Panc1 (cell line): Measurements from ENCODE around the gene MTNR1B.

ENCODE experiments used
- POLR2AphosphoS5 ChIP-seq: IDR thresholded peaks from 2 replicates; pipeline ENCODE4 v1.6.1; 2012; ENCODE audit warnings: mild to moderate bottlenecking, low read depth, low read length, moderate library complexity
- SIN3A ChIP-seq: IDR thresholded peaks from 2 replicates; pipeline ENCODE4 v1.6.1; 2012; ENCODE audit warnings: low read depth, mild to moderate bottlenecking, low read length, moderate library complexity, borderline replicate concordance; ENCODE audit not compliant: insufficient read depth
- TF ChIP-seq, protein P1 (sequence below): fragments of 450-650 bp; IDR thresholded peaks from 2 replicates; pipeline ENCODE4 v1.5.1; 2017; ENCODE audit warnings: mild to moderate bottlenecking
- TF ChIP-seq, protein P2 (sequence below), 2 experiments: IDR thresholded peaks; 2 replicates each; pipeline ENCODE4 v1.6.1; 2011 to 2012; ENCODE audit warnings: low read depth in 2 of 2, control low read depth in 1 of 2, low read length in 1 of 2, mild to moderate bottlenecking in 1 of 2, moderate library complexity in 1 of 2; ENCODE audit not compliant: insufficient read depth in 1 of 2

DNA sequence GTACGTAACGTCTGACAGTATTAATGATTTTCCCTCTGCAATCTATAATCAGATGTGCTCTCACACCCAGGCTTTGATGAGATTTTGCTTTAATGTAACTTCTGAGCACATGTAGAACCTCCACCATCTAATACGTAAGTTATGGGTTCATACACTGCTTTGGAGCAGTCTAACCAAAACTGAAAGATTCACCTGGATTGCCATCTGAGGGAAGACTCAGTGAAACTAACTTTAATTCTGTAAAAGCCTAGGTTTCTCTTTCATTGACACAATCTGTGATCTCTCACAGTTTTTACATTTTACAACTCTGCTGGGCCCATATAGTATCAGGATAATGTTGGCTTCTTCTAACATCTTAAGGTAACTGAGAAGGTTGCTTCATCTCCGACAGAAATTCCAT, 30.1 kb upstream of the MTNR1B start:
- TF ChIP-seq SIN3A = no peak
- TF ChIP-seq, protein P1, sequence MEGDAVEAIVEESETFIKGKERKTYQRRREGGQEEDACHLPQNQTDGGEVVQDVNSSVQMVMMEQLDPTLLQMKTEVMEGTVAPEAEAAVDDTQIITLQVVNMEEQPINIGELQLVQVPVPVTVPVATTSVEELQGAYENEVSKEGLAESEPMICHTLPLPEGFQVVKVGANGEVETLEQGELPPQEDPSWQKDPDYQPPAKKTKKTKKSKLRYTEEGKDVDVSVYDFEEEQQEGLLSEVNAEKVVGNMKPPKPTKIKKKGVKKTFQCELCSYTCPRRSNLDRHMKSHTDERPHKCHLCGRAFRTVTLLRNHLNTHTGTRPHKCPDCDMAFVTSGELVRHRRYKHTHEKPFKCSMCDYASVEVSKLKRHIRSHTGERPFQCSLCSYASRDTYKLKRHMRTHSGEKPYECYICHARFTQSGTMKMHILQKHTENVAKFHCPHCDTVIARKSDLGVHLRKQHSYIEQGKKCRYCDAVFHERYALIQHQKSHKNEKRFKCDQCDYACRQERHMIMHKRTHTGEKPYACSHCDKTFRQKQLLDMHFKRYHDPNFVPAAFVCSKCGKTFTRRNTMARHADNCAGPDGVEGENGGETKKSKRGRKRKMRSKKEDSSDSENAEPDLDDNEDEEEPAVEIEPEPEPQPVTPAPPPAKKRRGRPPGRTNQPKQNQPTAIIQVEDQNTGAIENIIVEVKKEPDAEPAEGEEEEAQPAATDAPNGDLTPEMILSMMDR = no peak
- TF ChIP-seq, protein P2, sequence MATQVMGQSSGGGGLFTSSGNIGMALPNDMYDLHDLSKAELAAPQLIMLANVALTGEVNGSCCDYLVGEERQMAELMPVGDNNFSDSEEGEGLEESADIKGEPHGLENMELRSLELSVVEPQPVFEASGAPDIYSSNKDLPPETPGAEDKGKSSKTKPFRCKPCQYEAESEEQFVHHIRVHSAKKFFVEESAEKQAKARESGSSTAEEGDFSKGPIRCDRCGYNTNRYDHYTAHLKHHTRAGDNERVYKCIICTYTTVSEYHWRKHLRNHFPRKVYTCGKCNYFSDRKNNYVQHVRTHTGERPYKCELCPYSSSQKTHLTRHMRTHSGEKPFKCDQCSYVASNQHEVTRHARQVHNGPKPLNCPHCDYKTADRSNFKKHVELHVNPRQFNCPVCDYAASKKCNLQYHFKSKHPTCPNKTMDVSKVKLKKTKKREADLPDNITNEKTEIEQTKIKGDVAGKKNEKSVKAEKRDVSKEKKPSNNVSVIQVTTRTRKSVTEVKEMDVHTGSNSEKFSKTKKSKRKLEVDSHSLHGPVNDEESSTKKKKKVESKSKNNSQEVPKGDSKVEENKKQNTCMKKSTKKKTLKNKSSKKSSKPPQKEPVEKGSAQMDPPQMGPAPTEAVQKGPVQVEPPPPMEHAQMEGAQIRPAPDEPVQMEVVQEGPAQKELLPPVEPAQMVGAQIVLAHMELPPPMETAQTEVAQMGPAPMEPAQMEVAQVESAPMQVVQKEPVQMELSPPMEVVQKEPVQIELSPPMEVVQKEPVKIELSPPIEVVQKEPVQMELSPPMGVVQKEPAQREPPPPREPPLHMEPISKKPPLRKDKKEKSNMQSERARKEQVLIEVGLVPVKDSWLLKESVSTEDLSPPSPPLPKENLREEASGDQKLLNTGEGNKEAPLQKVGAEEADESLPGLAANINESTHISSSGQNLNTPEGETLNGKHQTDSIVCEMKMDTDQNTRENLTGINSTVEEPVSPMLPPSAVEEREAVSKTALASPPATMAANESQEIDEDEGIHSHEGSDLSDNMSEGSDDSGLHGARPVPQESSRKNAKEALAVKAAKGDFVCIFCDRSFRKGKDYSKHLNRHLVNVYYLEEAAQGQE (IDR thresholded peaks at IDR 0.05; ENCODE audit: insufficient read depth in 1 of 2, low read depth in 2 of 2, low read length in 1 of 2) = no peak
- no peak for TF ChIP-seq POLR2AphosphoS5
